ENCODE results near the gene PLEKHA7. TPM values are rescaled to one million over a fixed set of nuclear protein-coding genes. Genes with fewer than 3 reads are reported as not detected.

Gene PLEKHA7
- total RNA-seq, 1 donor from 2014 or later, result 4.8 TPM

GRCh38 chr11:16741473-16741872, 272.7 kb downstream of the PLEKHA7 start:
- no peak for DNase-seq (ENCODE audit: low read depth in 2 of 2)

- peak; percentile 55 to 61 for DNase-seq (ENCODE audit: low read depth in 2 of 2)
Observed at GRCh38 chr11:16738947-16739815, 275.0 kb downstream of the PLEKHA7 start.

- peak; percentile 97 to 98 for DNase-seq (ENCODE audit: low read depth in 2 of 2)
Observed at GRCh38 chr11:16738193-16738946, 275.8 kb downstream of the PLEKHA7 start, which contains the start of gene C11orf58. C11orf58 (plus strand) TSS chr11:16738647; CDS start chr11:16738779, 132 bp downstream.

- no peak for DNase-seq (ENCODE audit: low read depth in 2 of 2)
Observed at GRCh38 chr11:16737818-16738192, 276.4 kb downstream of the PLEKHA7 start.

Other genes with a start within 250 kb of the PLEKHA7 start
- gene RPS13, start 63.3 kb upstream of the PLEKHA7 start, total RNA-seq, result 1,169 and 1,233 TPM in 2 replicates
- gene PIK3C2A, start 193.6 kb upstream of the PLEKHA7 start, total RNA-seq, result 29.8 and 35.5 TPM in 2 replicates

All from lung microvascular endothelial cell (primary cell).